AG04450 (cell line): ENCODE data around the gene NEGR1. TPM values are rescaled to one million over a fixed set of nuclear protein-coding genes. Genes with fewer than 3 reads are reported as not detected.

Source experiments
- CTCF ChIA-PET: fragments of 300-600, 350-600 bp; formaldehyde crosslinking; extraction: SDS; loops from one replicate; lab custom pipeline; 2022; ENCODE audit warnings: antibody characterized with exemption, inconsistent platforms; lab: Charles Lee
- POLR2A ChIA-PET: fragments of 350-600 bp; formaldehyde crosslinking; extraction: SDS; loops from one replicate; lab custom pipeline; 2021; ENCODE audit warnings: antibody characterized with exemption, inconsistent platforms; lab: Yijun Ruan, JAX
- DNase-seq: peaks from one replicate; pipeline ENCODE4 v3.0.0-alpha.2; 2011; ENCODE audit warnings: low read depth, low spot score
- H3K27ac ChIP-seq: one replicate; pipeline ENCODE4 v1.5.1; 2012; ENCODE audit warnings: low read depth, low read length, control low read depth
- H3K27me3 ChIP-seq: one replicate; pipeline ENCODE4 v1.6.0; 2012; ENCODE audit warnings: low read length; ENCODE audit not compliant: control insufficient read depth, insufficient read depth
- H3K4me3 ChIP-seq: 2 replicates; pipeline ENCODE4 v1.5.1; 2011; ENCODE audit warnings: mild to moderate bottlenecking, low read depth, low read length, control low read depth
- H3K9me3 ChIP-seq: 2 replicates; pipeline ENCODE4 v1.5.1; 2012; ENCODE audit warnings: low read length; ENCODE audit not compliant: control insufficient read depth, insufficient read depth
- CTCF ChIP-seq: IDR thresholded peaks from 2 replicates; pipeline ENCODE4 v1.5.1; 2011; ENCODE audit warnings: low read depth, low read length, control low read depth, inconsistent platforms
- polyA plus RNA-seq: library from polyadenylated mRNA; depleted of rRNA; stranded (reverse); fragments of >200 nt; gene quantifications from 2 replicates; pipeline ENCODE4 v1.2.3, GENCODE V29; 2011

The NEGR1 gene
- polyA plus RNA-seq, 1 experiment, result 11.3 TPM

GRCh38 chr1:71400050-71400449 is 882.3 kb downstream of the NEGR1 start:
- no peaks in the 10 kb centered on the region for H3K9me3 ChIP-seq
- CTCF ChIA-PET, result no interaction called here
- DNase-seq, result no peak
- POLR2A ChIA-PET, result no interaction called here
- no peak for TF ChIP-seq CTCF
- H3K4me3 ChIP-seq, result no peak overlapping the region
- H3K27me3 ChIP-seq, result no peaks in the 10 kb centered on the region
- H3K27ac ChIP-seq, result no peak overlapping the region

- no peak for TF ChIP-seq CTCF
- DNase-seq, result no peak
- Histone ChIP-seq H3K27ac (no peak overlapping the region), H3K4me3 (no peak overlapping the region), H3K27me3 (no peaks in the 10 kb centered on the region), H3K9me3 (no peaks in the 10 kb centered on the region)
- CTCF ChIA-PET, result no interaction called here
- POLR2A ChIA-PET, result no interaction called here
These were observed 882.7 kb downstream of the NEGR1 start for GRCh38 chr1:71399594-71399993.

- no peak for DNase-seq
- H3K9me3 ChIP-seq, result no peaks in the 10 kb centered on the region; the same call in 1 of the 2 replicates
- H3K27me3 ChIP-seq, result no peaks in the 10 kb centered on the region
- ChIA-PET CTCF (no interaction called here), POLR2A (no interaction called here)
- no peak for TF ChIP-seq CTCF
- H3K27ac ChIP-seq, result no peak overlapping the region
- H3K4me3 ChIP-seq, result no peak overlapping the region
These were observed 889.0 kb downstream of the NEGR1 start for GRCh38 chr1:71393301-71393700.

GRCh38 chr1:71390518-71390917 is 891.8 kb downstream of the NEGR1 start:
- H3K4me3 ChIP-seq, result no peak overlapping the region
- DNase-seq, result no peak
- CTCF ChIA-PET, result no interaction called here

GRCh38 chr1:71377886-71378285 is 904.5 kb downstream of the NEGR1 start:
- no peak for DNase-seq
- no peak for TF ChIP-seq CTCF
- Histone ChIP-seq H3K4me3 (no peak overlapping the region), H3K27me3 (no peaks in the 10 kb centered on the region), H3K9me3 (no peaks in the 10 kb centered on the region), H3K27ac (no peak overlapping the region)
- ChIA-PET CTCF (no interaction called here), POLR2A (no interaction called here)

More at GRCh38 chr1:71390518-71390917, 891.8 kb downstream of the NEGR1 start:
- POLR2A ChIA-PET, result no interaction called here
- H3K27me3 ChIP-seq, result no peaks in the 10 kb centered on the region
- no peak for TF ChIP-seq CTCF
- no peak overlapping the region for H3K27ac ChIP-seq
- no peaks in the 10 kb centered on the region; the same call in 1 of the 2 replicates for H3K9me3 ChIP-seq
